ENCODE results near the gene PPOX. TPM values are rescaled to one million over a fixed set of nuclear protein-coding genes. Genes with fewer than 3 reads are reported as not detected.

PPOX gene
- 10 to 100 TPM in 2 of 4 donors, 1 to 10 TPM in 2; 2.8 to 19.2 (median 11.8) TPM for total RNA-seq

DNA sequence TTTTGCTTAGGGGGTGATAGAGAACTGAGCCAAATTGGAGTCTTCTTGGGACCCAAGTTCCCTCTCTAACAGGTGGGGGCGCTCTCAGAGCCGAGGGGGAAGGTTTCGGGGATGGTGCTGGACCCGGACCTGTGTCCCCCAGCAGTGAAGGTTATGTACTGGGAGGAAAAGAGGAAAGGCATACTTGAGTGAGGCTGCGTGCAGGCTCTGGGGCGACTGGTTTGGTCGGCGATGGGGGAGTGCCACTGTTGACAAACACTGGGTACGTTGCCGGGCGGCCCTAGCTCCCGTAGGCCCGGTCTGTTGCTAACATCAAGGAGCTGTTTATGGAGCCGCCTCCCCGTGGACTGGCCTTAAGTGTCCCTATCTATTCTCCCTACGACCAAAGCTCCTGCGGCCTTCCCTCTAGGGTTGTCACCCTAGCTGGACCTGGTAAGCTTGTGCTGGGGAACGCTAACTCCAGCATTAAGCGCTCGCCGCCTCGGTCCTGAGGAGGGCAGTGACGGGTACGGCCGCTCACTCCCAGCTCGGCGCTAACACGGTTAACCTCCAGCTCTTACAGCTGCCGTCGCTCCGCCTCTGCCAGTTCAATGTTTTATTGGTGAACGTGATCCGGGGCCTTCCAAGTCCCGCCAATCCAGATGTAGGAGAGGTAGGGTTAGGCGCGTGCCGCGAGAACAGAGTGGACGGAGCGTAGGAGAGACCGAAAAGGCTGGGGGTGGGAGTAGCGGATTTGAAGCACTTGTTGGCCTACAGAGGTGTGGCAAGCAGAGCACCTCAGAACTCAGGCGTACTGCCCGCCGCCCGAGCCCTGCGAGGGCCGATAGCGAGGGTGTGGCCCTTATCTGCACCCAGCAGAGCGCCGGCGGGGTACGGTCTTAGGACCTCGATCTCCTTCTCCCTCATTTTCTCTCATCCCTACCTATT is at the start of gene PPOX:
TSS of gene PPOX (plus strand) at position 685 of the 927 bp plus-strand sequence. CDS start 422 bp downstream, outside the sequence.
- no peaks in the 10 kb centered on the region for H3K9me3 ChIP-seq
- 0% methylated on average over 2 to 54 of the region's 54 CpGs for WGBS, 2 donors (ENCODE audit: low coverage in 1 of 2)
- peak; percentile 97 for DNase-seq
- intact Hi-C loops (cut with DNase I; ENCODE audit: low total_unique reads), result no loop called here
- peak; percentile 77 to 88 (median 84) for TF ChIP-seq POLR2AphosphoS5 (IDR thresholded peaks at IDR 0.05)
- peak; percentile 81 for TF ChIP-seq EP300 (IDR thresholded peaks at IDR 0.05; ENCODE audit: low read depth)
- peak; percentile 84 for TF ChIP-seq POLR2A (IDR thresholded peaks at IDR 0.05)
- TF ChIP-seq, protein P1, sequence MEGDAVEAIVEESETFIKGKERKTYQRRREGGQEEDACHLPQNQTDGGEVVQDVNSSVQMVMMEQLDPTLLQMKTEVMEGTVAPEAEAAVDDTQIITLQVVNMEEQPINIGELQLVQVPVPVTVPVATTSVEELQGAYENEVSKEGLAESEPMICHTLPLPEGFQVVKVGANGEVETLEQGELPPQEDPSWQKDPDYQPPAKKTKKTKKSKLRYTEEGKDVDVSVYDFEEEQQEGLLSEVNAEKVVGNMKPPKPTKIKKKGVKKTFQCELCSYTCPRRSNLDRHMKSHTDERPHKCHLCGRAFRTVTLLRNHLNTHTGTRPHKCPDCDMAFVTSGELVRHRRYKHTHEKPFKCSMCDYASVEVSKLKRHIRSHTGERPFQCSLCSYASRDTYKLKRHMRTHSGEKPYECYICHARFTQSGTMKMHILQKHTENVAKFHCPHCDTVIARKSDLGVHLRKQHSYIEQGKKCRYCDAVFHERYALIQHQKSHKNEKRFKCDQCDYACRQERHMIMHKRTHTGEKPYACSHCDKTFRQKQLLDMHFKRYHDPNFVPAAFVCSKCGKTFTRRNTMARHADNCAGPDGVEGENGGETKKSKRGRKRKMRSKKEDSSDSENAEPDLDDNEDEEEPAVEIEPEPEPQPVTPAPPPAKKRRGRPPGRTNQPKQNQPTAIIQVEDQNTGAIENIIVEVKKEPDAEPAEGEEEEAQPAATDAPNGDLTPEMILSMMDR (IDR thresholded peaks at IDR 0.05), result peak; percentile 20 to 58 (median 42)
- H3K4me1 ChIP-seq, result peaks cover 11 to 28% (median 14%) of the 10 kb centered on the region in 4 donors
- in situ Hi-C loops (cut with MboI; ENCODE audit: low pct_ligation_motif_present in 1 of 4, low pct_unique_long_range_greater_than_20kb in 1 of 4, low sequenced_read_pairs in 3 of 4), result no loop called here
- peak within 1 kb of the TSS; percentile 51 to 77 (median 58) for H3K4me3 ChIP-seq
- H3K36me3 ChIP-seq, result peaks cover 0 to 6% (median 1%) of the 10 kb centered on the region in 4 donors
- H3K27me3 ChIP-seq, result no peaks in the 10 kb centered on the region
- H3K27ac ChIP-seq, result peak within 1 kb of the TSS; percentile 87 to 94 (median 91)

DNA sequence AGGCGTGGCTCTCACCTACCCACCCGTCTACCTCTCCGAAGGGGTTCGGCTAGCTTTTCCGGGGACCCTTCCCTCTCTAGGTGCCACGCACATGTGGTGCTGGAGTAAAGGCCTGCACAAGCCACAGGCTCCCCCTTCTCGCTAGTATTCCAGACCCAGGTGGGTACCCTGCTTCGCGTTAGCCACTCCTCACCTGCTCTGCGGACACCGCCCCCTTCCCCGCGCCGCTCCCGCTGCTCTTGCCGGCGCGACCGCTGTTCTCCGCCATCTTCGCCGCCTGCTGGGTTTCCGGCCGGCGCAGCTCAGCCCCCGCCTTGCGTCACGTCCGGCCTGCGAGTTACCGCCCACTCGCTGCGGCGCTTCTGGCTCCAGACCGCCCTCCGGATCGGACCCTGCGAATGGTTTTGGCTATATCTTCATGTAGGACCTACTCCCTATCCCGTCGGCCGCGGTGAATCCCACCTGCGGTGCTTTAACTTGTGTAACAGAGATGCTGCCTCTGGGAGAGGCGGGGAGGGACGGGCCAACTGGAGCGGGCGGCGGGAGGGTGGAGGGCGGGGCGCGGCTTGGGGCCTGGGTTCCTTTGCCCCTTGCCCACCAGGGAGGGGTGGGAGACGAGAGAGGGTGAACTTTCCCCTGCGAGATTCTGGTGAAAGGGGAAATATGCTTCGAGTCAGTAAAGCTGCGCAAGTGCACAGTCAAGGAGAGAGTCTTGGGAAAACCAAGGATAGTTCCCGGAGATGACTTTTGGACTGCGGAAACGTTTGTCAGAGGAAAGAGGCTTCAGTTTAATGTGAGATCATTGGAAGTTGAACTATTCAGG is 48.3 kb upstream of the PPOX start, which contains the start of the genes NIT1 and PFDN2:
TSS of gene NIT1 (plus strand) at position 347 of the 823 bp plus-strand sequence. CDS start at position 419, 72 bp downstream.
TSS of gene PFDN2 (minus strand) at position 279 of the 823 bp plus-strand sequence. CDS start at position 268, 11 bp downstream.
- in situ Hi-C loops (cut with MboI; ENCODE audit: low pct_ligation_motif_present in 1 of 4, low pct_unique_long_range_greater_than_20kb in 1 of 4, low sequenced_read_pairs in 3 of 4), result no loop called here

DNA sequence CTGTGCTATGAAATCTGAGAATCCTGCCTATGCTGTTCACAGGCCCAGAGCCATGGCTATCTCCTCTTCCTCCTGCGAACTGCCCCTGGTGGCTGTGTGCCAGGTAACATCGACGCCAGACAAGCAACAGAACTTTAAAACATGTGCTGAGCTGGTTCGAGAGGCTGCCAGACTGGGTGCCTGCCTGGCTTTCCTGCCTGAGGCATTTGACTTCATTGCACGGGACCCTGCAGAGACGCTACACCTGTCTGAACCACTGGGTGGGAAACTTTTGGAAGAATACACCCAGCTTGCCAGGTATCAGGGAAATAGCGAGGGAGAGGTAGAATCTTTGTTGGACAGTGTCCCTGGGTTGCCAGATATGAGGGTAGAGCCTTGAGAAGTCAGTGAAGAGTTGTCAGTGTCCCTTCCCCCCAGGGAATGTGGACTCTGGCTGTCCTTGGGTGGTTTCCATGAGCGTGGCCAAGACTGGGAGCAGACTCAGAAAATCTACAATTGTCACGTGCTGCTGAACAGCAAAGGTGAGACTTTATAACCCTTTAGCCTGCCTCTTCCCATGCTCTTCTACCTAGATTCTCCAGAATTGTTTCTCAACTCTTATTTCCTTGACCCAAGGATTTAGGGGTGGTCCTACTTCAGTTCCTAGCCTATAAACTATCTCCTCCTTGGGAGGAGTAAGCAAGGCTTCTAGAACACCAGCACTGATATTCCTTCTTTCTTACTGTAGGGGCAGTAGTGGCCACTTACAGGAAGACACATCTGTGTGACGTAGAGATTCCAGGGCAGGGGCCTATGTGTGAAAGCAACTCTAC is 46.9 kb upstream of the PPOX start:
- peak overlapping the region in 3 of 4 donors; percentile 66 to 95 (median 82) for H3K4me3 ChIP-seq
- intact Hi-C loops (cut with DNase I; ENCODE audit: low total_unique reads) (no loop called here), in situ Hi-C loops (cut with MboI; ENCODE audit: low pct_ligation_motif_present in 1 of 4, low pct_unique_long_range_greater_than_20kb in 1 of 4, low sequenced_read_pairs in 3 of 4) (no loop called here)
- H3K27ac ChIP-seq, result peak overlapping the region; percentile 93 to 98 (median 96)
- no peaks in the 10 kb centered on the region for H3K27me3 ChIP-seq
- WGBS, 2 donors (ENCODE audit: low coverage in 1 of 2), result 46% methylated on average over 10 of the region's 10 CpGs; no CpG with 5 or more reads in 1 of the 2 donors
- no peaks in the 10 kb centered on the region for H3K9me3 ChIP-seq
- H3K4me1 ChIP-seq, result peaks cover 26 to 48% (median 31%) of the 10 kb centered on the region in 4 donors
- H3K36me3 ChIP-seq, result peaks cover 0 to 30% (median 14%) of the 10 kb centered on the region in 4 donors
- peak; percentile 58 for DNase-seq
- TF ChIP-seq EP300 (IDR thresholded peaks at IDR 0.05; ENCODE audit: low read depth) (no peak), POLR2AphosphoS5 (IDR thresholded peaks at IDR 0.05) (peak in 2 of 3 donors; percentile 49 to 56), POLR2A (IDR thresholded peaks at IDR 0.05) (peak; percentile 68)
- TF ChIP-seq, protein P1 (IDR thresholded peaks at IDR 0.05), result peak; percentile 20 to 71 (median 51)

More for the DNA sequence above, 48.3 kb upstream of the PPOX start, which contains the start of the genes NIT1 and PFDN2:
- H3K9me3 ChIP-seq, result no peaks in the 10 kb centered on the region
- H3K27ac ChIP-seq, result peak within 1 kb of the TSS; percentile 93 to 98 (median 96)
- WGBS, 2 donors (ENCODE audit: low coverage in 1 of 2), result 0% methylated on average over 1 to 58 of the region's 58 CpGs
- H3K4me3 ChIP-seq, result peak within 1 kb of the TSS; percentile 66 to 95 (median 78)
- DNase-seq, result peak; percentile 91
- H3K36me3 ChIP-seq, result peaks cover 0 to 21% (median 9%) of the 10 kb centered on the region in 4 donors
- no peaks in the 10 kb centered on the region for H3K27me3 ChIP-seq
- intact Hi-C loops (cut with DNase I; ENCODE audit: low total_unique reads), result no loop called here
- TF ChIP-seq POLR2AphosphoS5 (IDR thresholded peaks at IDR 0.05) (peak; percentile 96 to 98 (median 98)), EP300 (IDR thresholded peaks at IDR 0.05; ENCODE audit: low read depth) (no peak), POLR2A (IDR thresholded peaks at IDR 0.05) (peak; percentile 93)
- peaks cover 26 to 59% (median 31%) of the 10 kb centered on the region in 4 donors for H3K4me1 ChIP-seq
